ENCODE data around the gene ALDH3B2.
"Not testable (repeated sequence)": the region's sequence is repeated elsewhere in the genome, so short reads cannot be mapped to it uniquely, and the experiment has no call there.

Gene ALDH3B2

GRCh38 chr11:67628710-67629385 is 45.6 kb downstream of the ALDH3B2 start:
- DNase-seq: no peak

- no peak for DNase-seq
Measured at GRCh38 chr11:67627812-67628624, 46.4 kb downstream of the ALDH3B2 start.

- DNase-seq: no peak
Measured at GRCh38 chr11:67627441-67627811, 47.0 kb downstream of the ALDH3B2 start.

GRCh38 chr11:67626970-67627369 is 47.5 kb downstream of the ALDH3B2 start:
- no peak for DNase-seq

GRCh38 chr11:67626131-67626833 is 48.1 kb downstream of the ALDH3B2 start:
- DNase-seq: not testable (repeated sequence)

- DNase-seq: not testable (repeated sequence)
Measured at GRCh38 chr11:67623795-67624194, 50.6 kb downstream of the ALDH3B2 start.

- not testable (repeated sequence) for DNase-seq
Measured at GRCh38 chr11:67622905-67623304, 51.5 kb downstream of the ALDH3B2 start.

- not testable (repeated sequence) for DNase-seq
Measured at GRCh38 chr11:67621928-67622327, 52.5 kb downstream of the ALDH3B2 start.

GRCh38 chr11:67620621-67621020 is 53.8 kb downstream of the ALDH3B2 start:
- DNase-seq: not testable (repeated sequence)

GRCh38 chr11:67619683-67620618 is 54.5 kb downstream of the ALDH3B2 start:
- not testable (repeated sequence) for DNase-seq

GRCh38 chr11:67618901-67619659 is 55.3 kb downstream of the ALDH3B2 start:
- DNase-seq: not testable (repeated sequence)

GRCh38 chr11:67617243-67617953 is 57.0 kb downstream of the ALDH3B2 start:
- DNase-seq: no peak

- DNase-seq: no peak
Measured at GRCh38 chr11:67616431-67617242, 57.8 kb downstream of the ALDH3B2 start.

GRCh38 chr11:67615728-67616430 is 58.5 kb downstream of the ALDH3B2 start:
- peak; percentile 13 for DNase-seq

GRCh38 chr11:67614730-67615714 is 59.4 kb downstream of the ALDH3B2 start:
- peak; percentile 65 for DNase-seq

GRCh38 chr11:67613960-67614715 is 60.3 kb downstream of the ALDH3B2 start:
- DNase-seq: peak; percentile 82

- no peak for DNase-seq
Measured at GRCh38 chr11:67613313-67613959, 61.0 kb downstream of the ALDH3B2 start.

Data from activated naive CD4-positive, alpha-beta T cell treated with Interleukin-2 at 50 U/mL for 16 hours (primary cell).